ENCODE data around the gene ATPAF2. TPM values are rescaled to one million over a fixed set of nuclear protein-coding genes. Genes with fewer than 3 reads are reported as not detected.

Gene ATPAF2
- total RNA-seq, 1 donor from 2014 or later: 34.7 TPM

GRCh38 chr17:18037486-18037885 lies 1.5 kb downstream of the ATPAF2 start:
- TF ChIP-seq CTCF (IDR thresholded peaks at IDR 0.05; ENCODE audit: partially characterized antibody, unreplicated experiment): no peak
- Mint-ChIP-seq H3K4me1 (ENCODE audit: low read depth, unreplicated experiment) (peaks cover 24% of the 10 kb centered on the region), H3K9me3 (ENCODE audit: unreplicated experiment) (peaks cover 11% of the 10 kb centered on the region), H3K27me3 (ENCODE audit: unreplicated experiment) (peaks cover 5% of the 10 kb centered on the region), H3K4me3 (ENCODE audit: unreplicated experiment) (peak overlapping the region; percentile 99), H3K36me3 (ENCODE audit: unreplicated experiment) (peaks cover 5% of the 10 kb centered on the region), H3K27ac (ENCODE audit: unreplicated experiment) (peak overlapping the region; percentile 15)
- DNase-seq: no peak

- Mint-ChIP-seq H3K27me3 (ENCODE audit: unreplicated experiment) (peaks cover 5% of the 10 kb centered on the region), H3K4me1 (ENCODE audit: low read depth, unreplicated experiment) (peaks cover 27% of the 10 kb centered on the region), H3K36me3 (ENCODE audit: unreplicated experiment) (peaks cover 5% of the 10 kb centered on the region), H3K27ac (ENCODE audit: unreplicated experiment) (no peak overlapping the region), H3K4me3 (ENCODE audit: unreplicated experiment) (no peak overlapping the region), H3K9me3 (ENCODE audit: unreplicated experiment) (peaks cover 11% of the 10 kb centered on the region)
- TF ChIP-seq CTCF (IDR thresholded peaks at IDR 0.05; ENCODE audit: partially characterized antibody, unreplicated experiment): no peak
- DNase-seq: no peak
Measured at GRCh38 chr17:18035704-18036103, 3.3 kb downstream of the ATPAF2 start.

GRCh38 chr17:18033442-18034099 lies 5.4 kb downstream of the ATPAF2 start:
- Mint-ChIP-seq H3K9me3 (ENCODE audit: unreplicated experiment) (peaks cover 6% of the 10 kb centered on the region), H3K36me3 (ENCODE audit: unreplicated experiment) (peaks cover 5% of the 10 kb centered on the region), H3K4me1 (ENCODE audit: low read depth, unreplicated experiment) (peaks cover 23% of the 10 kb centered on the region), H3K27me3 (ENCODE audit: unreplicated experiment) (peaks cover 8% of the 10 kb centered on the region), H3K4me3 (ENCODE audit: unreplicated experiment) (no peak overlapping the region), H3K27ac (ENCODE audit: unreplicated experiment) (no peak overlapping the region)
- DNase-seq: no peak
- peak; percentile 18 for TF ChIP-seq CTCF (IDR thresholded peaks at IDR 0.05; ENCODE audit: partially characterized antibody, unreplicated experiment)

- Mint-ChIP-seq H3K27ac (ENCODE audit: unreplicated experiment) (peak overlapping the region; percentile 8), H3K9me3 (ENCODE audit: unreplicated experiment) (peaks cover 2% of the 10 kb centered on the region), H3K4me1 (ENCODE audit: low read depth, unreplicated experiment) (peaks cover 27% of the 10 kb centered on the region), H3K36me3 (ENCODE audit: unreplicated experiment) (no peaks in the 10 kb centered on the region), H3K27me3 (ENCODE audit: unreplicated experiment) (peaks cover 6% of the 10 kb centered on the region), H3K4me3 (ENCODE audit: unreplicated experiment) (peak overlapping the region; percentile 61)
- no peak for DNase-seq
- TF ChIP-seq CTCF (IDR thresholded peaks at IDR 0.05; ENCODE audit: partially characterized antibody, unreplicated experiment): no peak
Measured at GRCh38 chr17:18031955-18032354, 7.0 kb downstream of the ATPAF2 start.

GRCh38 chr17:18028952-18029540 lies 9.9 kb downstream of the ATPAF2 start:
- TF ChIP-seq CTCF (IDR thresholded peaks at IDR 0.05; ENCODE audit: partially characterized antibody, unreplicated experiment): no peak
- Mint-ChIP-seq H3K4me1 (ENCODE audit: low read depth, unreplicated experiment) (peaks cover 38% of the 10 kb centered on the region), H3K27ac (ENCODE audit: unreplicated experiment) (no peak overlapping the region), H3K4me3 (ENCODE audit: unreplicated experiment) (peak overlapping the region; percentile 38), H3K36me3 (ENCODE audit: unreplicated experiment) (no peaks in the 10 kb centered on the region), H3K9me3 (ENCODE audit: unreplicated experiment) (peaks cover 5% of the 10 kb centered on the region), H3K27me3 (ENCODE audit: unreplicated experiment) (peaks cover 7% of the 10 kb centered on the region)
- no peak for DNase-seq
